MCF 10A (cell line): ENCODE data around the gene TGFB2. TPM values are rescaled to one million over a fixed set of nuclear protein-coding genes. Genes with fewer than 3 reads are reported as not detected.

Source experiments
- BruUV-seq: library from RNA; stranded (reverse); fragments of 400-500 nt; replicated peaks from 2 replicates; lab custom pipeline; 2021; lab: Mats Ljungman, UMichigan
- CTCF ChIA-PET: fragments of 300-600 bp; sonication (Branson Sonifier 250); formaldehyde crosslinking; extraction: SDS; loops from one replicate; lab custom pipeline; 2021; ENCODE audit warnings: antibody characterized with exemption, inconsistent platforms; lab: Yijun Ruan, JAX
- POLR2A ChIA-PET: fragments of 300-600, 350-650 bp; sonication (Branson Sonifier 250); formaldehyde crosslinking; extraction: SDS; loops from one replicate; lab custom pipeline; 2020; ENCODE audit warnings: antibody characterized with exemption, inconsistent platforms; lab: Yijun Ruan, JAX
- DNase-seq: peaks from one replicate; pipeline ENCODE4 v3.0.0-alpha.2; 2018; ENCODE audit not compliant: unreplicated experiment
- H3K27ac Mint-ChIP-seq: one replicate; pipeline ENCODE4 v1.8.0; 2022; ENCODE audit warnings: mild to moderate bottlenecking, low read depth, mixed read lengths; ENCODE audit not compliant: unreplicated experiment
- H3K27me3 Mint-ChIP-seq: one replicate; pipeline ENCODE4 v1.8.0; 2022; ENCODE audit warnings: mixed read lengths; ENCODE audit not compliant: insufficient read depth, unreplicated experiment
- H3K36me3 Mint-ChIP-seq: one replicate; pipeline ENCODE4 v1.8.0; 2022; ENCODE audit warnings: mild to moderate bottlenecking, moderate library complexity, mixed read lengths; ENCODE audit not compliant: insufficient read depth, unreplicated experiment
- H3K4me1 Mint-ChIP-seq: one replicate; pipeline ENCODE4 v1.8.0; 2022; ENCODE audit warnings: mixed read lengths; ENCODE audit not compliant: insufficient read depth, unreplicated experiment
- H3K4me3 Mint-ChIP-seq: one replicate; pipeline ENCODE4 v1.8.0; 2022; ENCODE audit warnings: mild to moderate bottlenecking, moderate library complexity, mixed read lengths; ENCODE audit not compliant: unreplicated experiment
- H3K9me3 Mint-ChIP-seq: one replicate; pipeline ENCODE4 v1.8.0; 2022; ENCODE audit warnings: mixed read lengths; ENCODE audit not compliant: unreplicated experiment
- intact Hi-C: fragments of 100-400 bp; cut with micrococcal nuclease; formaldehyde crosslinking; loops from 2 replicates; pipeline ENCODE4 v1.14.1; 2022
- total RNA-seq: library from RNA; stranded (reverse); gene quantifications from 2 replicates; pipeline ENCODE4 v1.2.3, GENCODE V29; 2022
- TF ChIP-seq, protein P1 (sequence below): fragments of 200-600 bp; IDR thresholded peaks from one replicate; pipeline ENCODE4 v1.8.0; 2022; ENCODE audit warnings: antibody characterized with exemption, mild to moderate bottlenecking; ENCODE audit not compliant: unreplicated experiment

The TGFB2 gene
- total RNA-seq, 1 experiment from 2014 or later = 6.3 TPM

DNA sequence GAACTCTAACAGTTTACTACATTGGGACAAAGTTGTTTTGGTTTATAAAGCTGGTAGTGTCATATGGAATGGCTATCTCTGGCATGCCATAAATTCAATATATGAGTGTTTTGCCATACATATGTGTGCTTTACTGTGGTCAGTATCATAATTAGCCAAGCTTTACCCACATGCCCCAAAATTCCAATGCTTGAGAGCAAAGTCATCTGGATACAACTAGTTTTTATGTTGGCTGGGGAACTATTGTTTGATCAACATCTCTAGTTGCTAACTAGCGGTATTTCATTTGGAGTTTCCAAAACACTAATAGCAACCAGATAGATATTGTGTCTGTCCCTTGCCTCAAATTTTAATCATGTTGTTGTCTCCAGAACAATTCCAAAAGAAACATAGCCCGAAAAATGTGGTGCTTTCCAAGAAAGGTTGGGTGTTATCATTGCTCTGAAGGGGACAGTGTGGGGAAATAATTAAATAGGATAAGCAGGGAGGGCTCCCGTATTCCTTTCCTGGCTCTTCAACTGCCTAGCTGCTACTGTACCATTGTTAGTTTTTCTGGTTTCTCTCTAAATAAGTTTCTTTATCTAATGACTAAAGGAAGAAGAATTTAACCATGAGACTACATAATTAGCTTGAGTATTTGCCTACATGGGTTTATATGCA is 136.1 kb downstream of the TGFB2 start:
- POLR2A ChIA-PET = interaction anchor here (0.7 to 4.9 kb wide), 11 partner anchors 11 to 692 kb away, joined by 3 to 40 read pairs (median 5); partner anchors contain the start of genes LYPLAL1 and TGFB2
- BruUV-seq = no TSS peak
- DNase-seq = no peak
- Mint-ChIP-seq H3K4me3 (no peak overlapping the region), H3K27me3 (no peaks in the 10 kb centered on the region), H3K9me3 (peaks cover 7% of the 10 kb centered on the region), H3K36me3 (no peaks in the 10 kb centered on the region), H3K27ac (no peak overlapping the region), H3K4me1 (peaks cover 51% of the 10 kb centered on the region)
- TF ChIP-seq, protein P1, sequence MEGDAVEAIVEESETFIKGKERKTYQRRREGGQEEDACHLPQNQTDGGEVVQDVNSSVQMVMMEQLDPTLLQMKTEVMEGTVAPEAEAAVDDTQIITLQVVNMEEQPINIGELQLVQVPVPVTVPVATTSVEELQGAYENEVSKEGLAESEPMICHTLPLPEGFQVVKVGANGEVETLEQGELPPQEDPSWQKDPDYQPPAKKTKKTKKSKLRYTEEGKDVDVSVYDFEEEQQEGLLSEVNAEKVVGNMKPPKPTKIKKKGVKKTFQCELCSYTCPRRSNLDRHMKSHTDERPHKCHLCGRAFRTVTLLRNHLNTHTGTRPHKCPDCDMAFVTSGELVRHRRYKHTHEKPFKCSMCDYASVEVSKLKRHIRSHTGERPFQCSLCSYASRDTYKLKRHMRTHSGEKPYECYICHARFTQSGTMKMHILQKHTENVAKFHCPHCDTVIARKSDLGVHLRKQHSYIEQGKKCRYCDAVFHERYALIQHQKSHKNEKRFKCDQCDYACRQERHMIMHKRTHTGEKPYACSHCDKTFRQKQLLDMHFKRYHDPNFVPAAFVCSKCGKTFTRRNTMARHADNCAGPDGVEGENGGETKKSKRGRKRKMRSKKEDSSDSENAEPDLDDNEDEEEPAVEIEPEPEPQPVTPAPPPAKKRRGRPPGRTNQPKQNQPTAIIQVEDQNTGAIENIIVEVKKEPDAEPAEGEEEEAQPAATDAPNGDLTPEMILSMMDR = no peak
- CTCF ChIA-PET = interaction anchor here (0.6 to 1.0 kb wide), 5 partner anchors 14 to 586 kb away, joined by 3 to 5 read pairs (median 3); partner anchors contain the start of gene TGFB2
- intact Hi-C loops = loop anchor here (5.0 kb wide), 1 partner anchor 231 kb away; no protein-coding TSS in a partner anchor

DNA sequence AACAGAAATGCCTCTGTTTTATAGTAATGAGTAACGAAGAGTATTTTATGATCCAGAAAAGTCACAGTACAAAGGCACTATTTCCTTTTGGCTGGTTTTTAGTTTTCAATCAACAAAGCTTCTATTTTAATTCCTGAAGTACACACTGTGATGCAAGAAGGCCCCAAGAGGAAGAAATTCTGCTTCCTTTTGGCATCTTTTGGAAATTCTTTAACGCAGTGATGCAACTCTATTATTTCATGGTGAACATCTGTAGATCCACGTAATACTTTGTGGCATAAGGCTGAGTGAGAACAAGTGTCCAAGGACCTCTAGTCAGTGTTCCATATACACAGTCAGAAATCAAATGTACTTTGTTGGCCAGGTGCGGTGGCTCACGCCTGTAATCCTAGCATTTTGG is 137.5 kb downstream of the TGFB2 start:
- no peak overlapping the region for H3K4me3 Mint-ChIP-seq
- ChIA-PET CTCF (interaction anchor here (1.0 to 1.5 kb wide), 3 partner anchors 11 to 33 kb away, joined by 3 to 4 read pairs (median 4); no protein-coding TSS in a partner anchor), POLR2A (interaction anchor here (0.7 kb wide), 1 partner anchor 149 kb away, joined by 3 read pairs; no protein-coding TSS in a partner anchor)
- peaks cover 7% of the 10 kb centered on the region for H3K9me3 Mint-ChIP-seq
- BruUV-seq = no TSS peak
- H3K36me3 Mint-ChIP-seq = no peaks in the 10 kb centered on the region
- intact Hi-C loops = loop anchor here (5.0 kb wide), 1 partner anchor 230 kb away; no protein-coding TSS in a partner anchor
- H3K27ac Mint-ChIP-seq = peak overlapping the region; percentile 43
- peaks cover 42% of the 10 kb centered on the region for H3K4me1 Mint-ChIP-seq
- TF ChIP-seq, protein P1 = no peak
- peak; percentile 86 for DNase-seq
- H3K27me3 Mint-ChIP-seq = no peaks in the 10 kb centered on the region

DNA sequence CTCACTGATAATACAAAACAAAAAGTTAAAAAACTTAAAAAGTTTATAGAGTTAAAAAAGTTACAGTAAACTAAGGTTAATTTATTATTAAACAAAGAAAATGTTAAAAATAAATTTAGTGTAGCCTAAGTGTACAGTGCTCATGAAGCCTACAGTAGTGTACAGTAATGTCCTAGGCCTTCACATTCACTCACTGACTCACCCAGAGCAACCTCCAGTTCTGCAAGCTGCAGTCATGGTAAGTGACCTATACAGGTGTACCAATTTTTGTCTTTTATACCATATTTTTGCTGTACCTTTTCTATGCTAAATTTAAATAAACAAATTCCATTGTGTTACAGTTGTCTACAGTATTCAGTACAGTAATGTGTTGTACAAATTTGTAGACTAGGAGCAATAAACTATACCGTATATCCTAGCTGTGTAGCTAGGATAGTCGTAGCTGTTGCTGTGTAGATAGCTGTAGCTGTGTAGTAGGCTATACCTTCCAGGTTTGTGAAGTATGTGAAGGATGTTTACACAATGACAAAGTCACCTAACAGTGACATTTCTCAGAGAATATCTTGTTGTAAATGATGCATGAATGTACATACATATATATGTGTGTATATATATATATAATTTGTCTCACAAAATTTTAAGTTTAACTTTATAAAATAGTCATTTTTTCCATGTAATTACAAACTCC is 140.2 kb downstream of the TGFB2 start:
- H3K27me3 Mint-ChIP-seq = no peaks in the 10 kb centered on the region
- H3K4me3 Mint-ChIP-seq = no peak overlapping the region
- no peaks in the 10 kb centered on the region for H3K36me3 Mint-ChIP-seq
- TF ChIP-seq, protein P1 = no peak
- ChIA-PET POLR2A (interaction anchor here (0.8 to 2.0 kb wide), 3 partner anchors 9 to 14 kb away, joined by 3 to 5 read pairs (median 3); no protein-coding TSS in a partner anchor), CTCF (interaction anchor here (0.7 kb wide), 1 partner anchor 10 kb away, joined by 4 read pairs; no protein-coding TSS in a partner anchor)
- peaks cover 27% of the 10 kb centered on the region for H3K4me1 Mint-ChIP-seq
- no TSS peak for BruUV-seq
- H3K9me3 Mint-ChIP-seq = no peaks in the 10 kb centered on the region
- no peak for DNase-seq
- no peak overlapping the region for H3K27ac Mint-ChIP-seq
- intact Hi-C loops = no loop called here

DNA sequence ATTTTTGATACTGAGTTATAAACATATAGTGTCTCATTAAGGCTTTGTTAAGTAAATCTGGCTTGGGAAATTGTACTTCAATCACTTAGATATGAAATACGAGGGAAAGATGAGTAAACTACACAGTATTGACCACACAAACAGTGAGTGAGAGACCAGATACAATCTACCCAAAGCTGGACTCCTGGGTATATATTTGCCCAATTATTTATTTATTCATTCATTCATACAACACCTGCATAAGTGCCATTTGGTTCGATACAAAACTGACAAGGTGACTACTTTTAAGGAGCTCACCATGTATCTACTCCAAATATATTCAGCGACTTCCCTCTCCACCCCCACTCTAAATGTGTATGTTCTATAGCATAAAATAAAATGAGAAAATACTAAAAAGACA is 143.4 kb downstream of the TGFB2 start:
- POLR2A ChIA-PET = interaction anchor here (0.6 to 1.5 kb wide), 4 partner anchors 7 to 768 kb away, joined by 3 to 12 read pairs (median 3); no protein-coding TSS in a partner anchor
- CTCF ChIA-PET = interaction anchor here (0.6 to 1.5 kb wide), 5 partner anchors 9 to 206 kb away, joined by 3 read pairs; no protein-coding TSS in a partner anchor
- H3K36me3 Mint-ChIP-seq = no peaks in the 10 kb centered on the region
- intact Hi-C loops = no loop called here
- no peak overlapping the region for H3K4me3 Mint-ChIP-seq
- DNase-seq = no peak
- H3K4me1 Mint-ChIP-seq = peaks cover 18% of the 10 kb centered on the region
- no peaks in the 10 kb centered on the region for H3K27me3 Mint-ChIP-seq
- H3K27ac Mint-ChIP-seq = no peak overlapping the region
- BruUV-seq = no TSS peak
- peaks cover 8% of the 10 kb centered on the region for H3K9me3 Mint-ChIP-seq
- TF ChIP-seq, protein P1 = no peak
